Bladder microvascular endothelial cell (primary cell): ENCODE results near the gene TCF25. TPM values are rescaled to one million over a fixed set of nuclear protein-coding genes. Genes with fewer than 3 reads are reported as not detected.

ENCODE experiments used
- total RNA-seq: library from RNA; depleted of rRNA; stranded (reverse); fragments of >200 nt; gene quantifications from 2 replicates; pipeline ENCODE4 v1.2.3, GENCODE V29; 2014

Gene TCF25
- 136 and 197 TPM in 2 replicates for total RNA-seq

GRCh38 chr16:89873109-89873971 is at the start of gene TCF25:
TCF25 (plus strand) TSS chr16:89873592; CDS start chr16:89873668, 76 bp downstream.

GRCh38 chr16:89828199-89828869 is 45.1 kb upstream of the TCF25 start, which contains the start of gene SPIRE2:
SPIRE2 (plus strand) TSS chr16:89828475; CDS start chr16:89828551, 76 bp downstream.

GRCh38 chr16:89918453-89919347 is 45.3 kb downstream of the TCF25 start, which contains the start of gene MC1R:
MC1R (plus strand) TSS chr16:89918862; CDS start chr16:89919259, 397 bp downstream.

GRCh38 chr16:89922884-89923639 is 49.7 kb downstream of the TCF25 start, which contains the start of gene TUBB3:
TUBB3 (plus strand) TSS chr16:89923342; CDS start chr16:89923402, 60 bp downstream.

Other genes starting within 250 kb of the TCF25 start
- 94.9 and 121 TPM in 2 replicates for gene CHMP1A, start 215.9 kb upstream of the TCF25 start, total RNA-seq
- 1.9 and 3.8 TPM in 2 replicates for gene SPATA33, start 215.8 kb upstream of the TCF25 start, total RNA-seq
- gene CDK10, start 186.9 kb upstream of the TCF25 start, total RNA-seq = 32.2 and 62.8 TPM in 2 replicates
- 13.0 and 18.1 TPM in 2 replicates for gene SPATA2L, start 171.9 kb upstream of the TCF25 start, total RNA-seq
- gene VPS9D1, start 152.7 kb upstream of the TCF25 start, total RNA-seq = 2.6 and 7.4 TPM in 2 replicates
- 16.4 and 31.5 TPM in 2 replicates for gene ZNF276, start 152.1 kb upstream of the TCF25 start, total RNA-seq
- 16.5 and 20.1 TPM in 2 replicates for gene FANCA, start 56.9 kb upstream of the TCF25 start, total RNA-seq
- gene SPIRE2, start 45.1 kb upstream of the TCF25 start, total RNA-seq = 0.97 and 4.8 TPM in 2 replicates
- gene MC1R, start 45.3 kb downstream of the TCF25 start, total RNA-seq = 0.97 and 2.1 TPM in 2 replicates
- gene TUBB3, start 49.8 kb downstream of the TCF25 start, total RNA-seq = 137 and 173 TPM in 2 replicates
- 84.3 and 106 TPM in 2 replicates for gene DEF8, start 75.2 kb downstream of the TCF25 start, total RNA-seq
- gene DBNDD1, start 145.9 kb downstream of the TCF25 start, total RNA-seq = 1.5 and 17.5 TPM in 2 replicates
- gene PRDM7, start 203.7 kb downstream of the TCF25 start, total RNA-seq = not detected in 2 replicates